GM12891 (cell line): ENCODE data around the gene TMEM61.

ENCODE experiments used
- POLR2AphosphoS5 ChIP-seq: IDR thresholded peaks from 2 replicates; pipeline ENCODE4 v1.6.1; 2011; ENCODE audit warnings: low read depth, low read length, control low read depth
- SPI1 ChIP-seq: IDR thresholded peaks from 2 replicates; pipeline ENCODE4 v1.6.1; 2011; ENCODE audit warnings: low read depth, low read length, control low read depth
- TAF1 ChIP-seq: IDR thresholded peaks from 2 replicates; pipeline ENCODE4 v1.6.1; 2011; ENCODE audit warnings: low read depth, low read length, control low read depth

GRCh38 chr1:54990916-54991315 is 10.5 kb downstream of the TMEM61 start:
- TF ChIP-seq POLR2AphosphoS5 (no peak), SPI1 (no peak), TAF1 (no peak)
